OCI-LY1 (cell line): ENCODE results near the gene VASP.
A peak's percentile ranks its signal among the peaks of the same experiment; 100 is the strongest.

Experiments
- H2AFZ ChIP-seq: fragments of 200-600 bp; sonication (generic), shearing (Covaris generic); 2 replicates; pipeline ENCODE4 v1.6.0; 2014; ENCODE audit warnings: antibody characterized with exemption, mild to moderate bottlenecking, low read length
- H3F3A ChIP-seq: fragments of 200-600 bp; sonication (generic), shearing (Covaris generic); 2 replicates; pipeline ENCODE4 v1.6.0; 2014; ENCODE audit warnings: mild to moderate bottlenecking, antibody characterized with exemption, low read length, moderate library complexity; ENCODE audit not compliant: insufficient read depth
- H3K27ac ChIP-seq: fragments of 200-600 bp; sonication (generic); 2 replicates; pipeline ENCODE4 v1.5.1; 2014; ENCODE audit warnings: low read length, mixed run types, mild to moderate bottlenecking, low read depth; ENCODE audit not compliant: poor library complexity, severe bottlenecking
- H3K27me3 ChIP-seq: fragments of 200-600 bp; sonication (generic); 2 replicates; pipeline ENCODE4 v1.6.0; 2014; ENCODE audit warnings: antibody characterized with exemption, mild to moderate bottlenecking, low read length, moderate library complexity; ENCODE audit not compliant: insufficient read depth
- H3K36me3 ChIP-seq: fragments of 200-600 bp; sonication (generic); 2 replicates; pipeline ENCODE4 v1.6.1; 2014; ENCODE audit warnings: mild to moderate bottlenecking, antibody characterized with exemption, low read length, moderate library complexity, mixed read lengths; ENCODE audit not compliant: insufficient read depth
- H3K4me1 ChIP-seq: fragments of 200-600 bp; sonication (generic); 2 replicates; pipeline ENCODE4 v1.5.1; 2014; ENCODE audit warnings: mild to moderate bottlenecking, low read length, moderate library complexity; ENCODE audit not compliant: insufficient read depth, severe bottlenecking
- H3K4me2 ChIP-seq: fragments of 200-600 bp; sonication (generic), shearing (Covaris generic); 2 replicates; pipeline ENCODE4 v1.6.1; 2014; ENCODE audit warnings: low read length
- H3K4me3 ChIP-seq: fragments of 200-600 bp; sonication (generic); 2 replicates; pipeline ENCODE4 v1.5.1; 2014; ENCODE audit warnings: low read length, low read depth, mild to moderate bottlenecking, mixed read lengths; ENCODE audit not compliant: poor library complexity, severe bottlenecking
- H3K79me2 ChIP-seq: fragments of 200-600 bp; shearing (Covaris generic); 2 replicates; pipeline ENCODE4 v1.6.1; 2016; ENCODE audit warnings: mixed run types, low read length, mixed read lengths; ENCODE audit not compliant: insufficient read depth
- H3K9ac ChIP-seq: fragments of 200-600 bp; sonication (generic), shearing (Covaris generic); 2 replicates; pipeline ENCODE4 v1.6.1; 2014; ENCODE audit warnings: mild to moderate bottlenecking, low read length, mixed read lengths
- H3K9me2 ChIP-seq: fragments of 200-600 bp; sonication (generic), shearing (Covaris generic); 2 replicates; pipeline ENCODE4 v1.6.1; 2014; ENCODE audit warnings: low read depth, mild to moderate bottlenecking, low read length, mixed read lengths
- H3K9me3 ChIP-seq: fragments of 200-600 bp; shearing (Covaris generic); 2 replicates; pipeline ENCODE4 v1.6.1; 2014; ENCODE audit warnings: low read length, mixed read lengths
- H4K20me1 ChIP-seq: fragments of 200-600 bp; sonication (generic), shearing (Covaris generic); 2 replicates; pipeline ENCODE4 v1.6.0; 2016; ENCODE audit warnings: mild to moderate bottlenecking, low read length; ENCODE audit not compliant: insufficient read depth
- EZH2 ChIP-seq: fragments of 200-600 bp; sonication (generic), shearing (Covaris generic); IDR thresholded peaks from 2 replicates; pipeline ENCODE4 v1.8.0; 2017; ENCODE audit warnings: borderline replicate concordance, mixed run types, mild to moderate bottlenecking, antibody characterized with exemption, low read length, moderate library complexity, mixed read lengths
- TF ChIP-seq, protein P1 (sequence below): fragments of 200-600 bp; sonication (generic), shearing (Covaris generic); IDR thresholded peaks from 2 replicates; pipeline ENCODE4 v1.5.1; 2017; ENCODE audit warnings: mild to moderate bottlenecking, antibody characterized with exemption, low read length, moderate library complexity, mixed read lengths

VASP gene

DNA sequence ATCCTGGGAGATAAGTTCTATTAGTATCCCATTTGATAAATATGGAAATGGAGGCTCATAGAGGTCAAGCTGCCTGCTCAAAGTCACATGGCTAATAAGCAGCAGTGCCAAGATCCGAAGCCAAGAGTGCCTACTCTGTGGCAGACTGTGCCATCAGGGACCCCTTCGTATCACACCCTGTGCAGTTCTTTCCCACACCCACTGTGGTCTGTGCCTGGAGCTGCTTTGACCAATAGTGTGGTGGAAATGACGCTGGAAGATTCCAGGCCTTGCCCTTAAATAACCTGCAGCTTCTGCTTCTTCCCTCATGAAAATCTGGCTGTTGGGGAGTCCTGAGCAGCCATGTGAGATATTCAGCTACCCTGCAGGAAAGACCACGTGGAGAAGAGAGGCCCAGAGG, 67.2 kb downstream of the VASP start:
- Histone ChIP-seq H3K4me1 (peaks cover 21% of the 10 kb centered on the region), H3K9ac (no peak overlapping the region), H2AFZ (no peak overlapping the region), H3K27me3 (no peaks in the 10 kb centered on the region), H3K9me3 (no peaks in the 10 kb centered on the region), H3K79me2 (0 out of 2 replicates have a peak, but pooled peaks cover 3% of the 10 kb centered on the region), H3K4me3 (no peak overlapping the region), H3K36me3 (no peaks in the 10 kb centered on the region; the same call in 1 of the 2 replicates), H3K4me2 (no peak overlapping the region), H3F3A (no peaks in the 10 kb centered on the region; the same call in 1 of the 2 replicates), H4K20me1 (no peaks in the 10 kb centered on the region), H3K27ac (peak overlapping the region; percentile 0), H3K9me2 (no peaks in the 10 kb centered on the region)
- TF ChIP-seq, protein P1, sequence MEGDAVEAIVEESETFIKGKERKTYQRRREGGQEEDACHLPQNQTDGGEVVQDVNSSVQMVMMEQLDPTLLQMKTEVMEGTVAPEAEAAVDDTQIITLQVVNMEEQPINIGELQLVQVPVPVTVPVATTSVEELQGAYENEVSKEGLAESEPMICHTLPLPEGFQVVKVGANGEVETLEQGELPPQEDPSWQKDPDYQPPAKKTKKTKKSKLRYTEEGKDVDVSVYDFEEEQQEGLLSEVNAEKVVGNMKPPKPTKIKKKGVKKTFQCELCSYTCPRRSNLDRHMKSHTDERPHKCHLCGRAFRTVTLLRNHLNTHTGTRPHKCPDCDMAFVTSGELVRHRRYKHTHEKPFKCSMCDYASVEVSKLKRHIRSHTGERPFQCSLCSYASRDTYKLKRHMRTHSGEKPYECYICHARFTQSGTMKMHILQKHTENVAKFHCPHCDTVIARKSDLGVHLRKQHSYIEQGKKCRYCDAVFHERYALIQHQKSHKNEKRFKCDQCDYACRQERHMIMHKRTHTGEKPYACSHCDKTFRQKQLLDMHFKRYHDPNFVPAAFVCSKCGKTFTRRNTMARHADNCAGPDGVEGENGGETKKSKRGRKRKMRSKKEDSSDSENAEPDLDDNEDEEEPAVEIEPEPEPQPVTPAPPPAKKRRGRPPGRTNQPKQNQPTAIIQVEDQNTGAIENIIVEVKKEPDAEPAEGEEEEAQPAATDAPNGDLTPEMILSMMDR = no peak
- TF ChIP-seq EZH2 = no peak

DNA sequence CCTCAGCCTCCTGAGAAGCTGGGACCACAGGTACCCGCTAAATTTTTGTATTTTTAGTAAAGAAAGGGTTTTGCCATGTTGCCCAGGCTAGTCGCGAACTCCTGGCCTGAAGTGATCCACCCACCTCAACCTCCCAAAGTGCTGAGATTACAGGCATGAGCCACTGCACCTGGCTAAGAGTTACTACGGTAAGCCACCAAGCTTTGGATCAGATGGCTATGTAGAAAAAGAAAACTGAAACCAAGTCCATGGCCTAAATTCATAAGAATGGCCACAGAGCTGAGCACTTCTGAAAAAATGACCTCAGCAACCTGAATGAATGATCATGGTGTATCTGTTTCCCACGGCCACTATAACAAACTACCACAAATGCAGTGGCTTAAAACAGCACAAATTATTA, 67.9 kb downstream of the VASP start:
- H3K9me2 ChIP-seq = no peaks in the 10 kb centered on the region
- H3K36me3 ChIP-seq = no peaks in the 10 kb centered on the region; the same call in 1 of the 2 replicates
- 0 out of 2 replicates have a peak, but pooled peaks cover 3% of the 10 kb centered on the region for H3K79me2 ChIP-seq
- no peak overlapping the region for H2AFZ ChIP-seq
- TF ChIP-seq EZH2 = no peak
- TF ChIP-seq, protein P1 = no peak
- peaks cover 14% of the 10 kb centered on the region for H3K4me1 ChIP-seq
- no peaks in the 10 kb centered on the region for H3K9me3 ChIP-seq
- no peaks in the 10 kb centered on the region for H4K20me1 ChIP-seq
- H3K27me3 ChIP-seq = no peaks in the 10 kb centered on the region
- no peak overlapping the region; the same call in 1 of the 2 replicates for H3K4me2 ChIP-seq
- no peak overlapping the region for H3K9ac ChIP-seq
- no peak overlapping the region for H3K4me3 ChIP-seq
- no peaks in the 10 kb centered on the region for H3F3A ChIP-seq
- H3K27ac ChIP-seq = no peak overlapping the region
